IMR-90 (cell line): ENCODE results near the gene ROBO1.

Experiments
- CTCF ChIP-seq: conservative IDR thresholded peaks from 2 replicates; pipeline ENCODE4 v1.5.1; 2012; ENCODE audit warnings: mild to moderate bottlenecking, low read depth, low read length, improper control_type of control experiment
- MAFK ChIP-seq: IDR thresholded peaks from 2 replicates; pipeline ENCODE4 v1.6.1; 2012; ENCODE audit warnings: low read depth, low read length, improper control_type of control experiment
- MXI1 ChIP-seq: IDR thresholded peaks from 2 replicates; pipeline ENCODE4 v1.6.1; 2012; ENCODE audit warnings: low read depth, mild to moderate bottlenecking, low read length, moderate library complexity, borderline replicate concordance
- RCOR1 ChIP-seq: IDR thresholded peaks from 2 replicates; pipeline ENCODE4 v1.6.1; 2012; ENCODE audit warnings: mild to moderate bottlenecking, low read length, improper control_type of control experiment; ENCODE audit not compliant: insufficient replicate concordance

DNA sequence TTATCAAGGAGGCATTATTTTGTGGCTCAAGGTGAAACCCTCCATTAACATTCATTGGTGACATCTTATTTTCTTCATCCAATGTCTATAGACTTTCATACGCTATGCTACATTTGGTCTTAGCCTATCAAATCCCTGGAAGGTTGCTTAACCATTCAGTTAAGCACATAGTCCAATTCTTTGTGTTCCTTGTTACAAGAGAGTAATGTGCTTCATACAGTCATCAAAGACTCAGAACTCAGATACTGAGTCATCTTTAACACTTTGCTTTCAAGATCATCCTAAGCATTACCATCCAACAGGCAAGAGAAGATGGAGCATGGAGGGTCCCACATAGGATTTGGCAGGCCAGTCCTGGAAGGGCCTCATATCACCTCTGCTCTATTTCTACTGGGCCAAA lies 1202.1 kb downstream of the ROBO1 start:
- TF ChIP-seq CTCF = no peak
- no peak for TF ChIP-seq MAFK
- no peak for TF ChIP-seq MXI1
- no peak for TF ChIP-seq RCOR1
